Upper lobe of right lung (tissue), 1 donor: Measurements from ENCODE around the gene HIRIP3. TPM values are rescaled to one million over a fixed set of nuclear protein-coding genes. Genes with fewer than 3 reads are reported as not detected.

Source experiments
- ATAC-seq: fragments of 200-7000 bp; cut with Tn5 transposase; one replicate; pipeline ENCODE4 v1.9.1; 2020; ENCODE audit warnings: mild to moderate bottlenecking, moderate library complexity
- DNase-seq: peaks from one replicate; pipeline ENCODE4 v3.0.0-alpha.2; 2020
- H3K27ac ChIP-seq: fragments of 200-600 bp; one replicate; pipeline ENCODE4 v1.8.0; 2022
- H3K27me3 ChIP-seq: fragments of 200-600 bp; one replicate; pipeline ENCODE4 v1.8.0; 2022; ENCODE audit warnings: mild to moderate bottlenecking
- H3K36me3 ChIP-seq: fragments of 200-600 bp; one replicate; pipeline ENCODE4 v1.8.0; 2022
- H3K4me1 ChIP-seq: fragments of 200-600 bp; one replicate; pipeline ENCODE4 v1.8.0; 2022
- H3K4me3 ChIP-seq: fragments of 200-600 bp; one replicate; pipeline ENCODE4 v1.8.0; 2022; ENCODE audit warnings: mild to moderate bottlenecking
- H3K9me3 ChIP-seq: fragments of 200-600 bp; one replicate; pipeline ENCODE4 v1.8.0; 2022
- CTCF ChIP-seq: fragments of 200-600 bp; IDR thresholded peaks from one replicate; pipeline ENCODE4 v1.8.0; 2022; ENCODE audit warnings: antibody characterized with exemption
- intact Hi-C: fragments of 100-400 bp; cut with DNase I; formaldehyde crosslinking; loops from one replicate; pipeline ENCODE4 v1.11.0; 2022
- total RNA-seq: library from RNA; stranded (reverse); fragmentation: NEBNext Ultra II Directional; extraction: Animal tissue kit (Norgen Biotek cat#: 25700); gene quantifications from one replicate; pipeline ENCODE4 v1.2.1, GENCODE V29; 2021
- donor health status: DM: no; HTN: yes; CAD: no; lungs with severe emphysema.

HIRIP3 gene
- total RNA-seq, 1 donor from 2014 or later, result 20.3 TPM

DNA sequence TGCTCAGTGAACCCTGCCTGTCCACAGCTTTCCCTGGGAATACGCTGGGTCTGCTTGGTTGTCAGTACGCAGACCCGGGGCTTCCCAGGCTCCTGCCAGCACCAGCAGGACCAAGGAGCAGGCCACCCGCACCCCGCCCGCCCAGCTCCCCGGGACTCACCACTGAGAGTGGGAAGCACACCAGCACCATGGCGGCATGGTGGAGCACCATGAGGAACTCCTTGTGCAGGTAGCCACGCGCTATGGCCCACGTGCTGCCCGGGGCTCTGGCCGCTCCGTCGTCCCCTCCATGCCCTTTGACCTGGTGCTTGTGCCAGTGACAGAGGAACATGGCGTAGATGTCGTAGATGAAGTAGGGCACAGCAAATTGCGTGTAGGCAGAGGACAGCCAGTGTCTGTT is 31.0 kb upstream of the HIRIP3 start:
- peaks cover 47% of the 10 kb centered on the region for H3K27me3 ChIP-seq
- no peak overlapping the region for H3K4me3 ChIP-seq
- intact Hi-C loops, result no loop called here
- no peaks in the 10 kb centered on the region for H3K36me3 ChIP-seq
- no peak overlapping the region for H3K27ac ChIP-seq
- no peak for DNase-seq
- no peak for TF ChIP-seq CTCF
- no peaks in the 10 kb centered on the region for H3K9me3 ChIP-seq
- peaks cover 5% of the 10 kb centered on the region for H3K4me1 ChIP-seq
- ATAC-seq, result no peak

DNA sequence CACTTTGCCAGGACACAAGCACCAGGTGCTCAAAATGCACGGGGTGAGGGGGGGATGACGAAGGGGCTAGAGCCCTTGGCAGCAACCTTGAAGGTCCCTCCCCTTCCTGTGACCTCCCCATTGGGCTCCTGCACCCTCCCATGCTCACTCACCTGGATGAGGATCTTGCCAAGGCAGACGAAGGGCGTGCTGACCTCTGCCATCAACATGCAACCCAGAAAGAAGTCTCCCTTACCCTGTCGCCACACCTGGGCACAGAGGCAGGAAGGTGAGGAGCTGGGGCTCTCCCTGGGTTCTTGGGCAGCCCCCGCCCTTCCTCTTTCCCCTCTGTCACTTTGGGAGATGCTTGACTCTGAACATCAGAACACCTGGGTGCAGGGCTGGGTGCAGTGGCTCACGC is 30.2 kb upstream of the HIRIP3 start:
- ATAC-seq (no peak), DNase-seq (no peak)
- TF ChIP-seq CTCF, result no peak
- intact Hi-C loops, result no loop called here
- Histone ChIP-seq H3K4me3 (no peak overlapping the region), H3K36me3 (no peaks in the 10 kb centered on the region), H3K27ac (no peak overlapping the region), H3K4me1 (no peaks in the 10 kb centered on the region), H3K9me3 (no peaks in the 10 kb centered on the region), H3K27me3 (peaks cover 38% of the 10 kb centered on the region)

- Histone ChIP-seq H3K27ac (no peak overlapping the region), H3K9me3 (no peaks in the 10 kb centered on the region), H3K27me3 (peaks cover 36% of the 10 kb centered on the region), H3K4me1 (no peaks in the 10 kb centered on the region), H3K4me3 (no peak overlapping the region), H3K36me3 (no peaks in the 10 kb centered on the region)
- DNase-seq (no peak), ATAC-seq (no peak)
- intact Hi-C loops, result no loop called here
- no peak for TF ChIP-seq CTCF
Observed at GRCh38 chr16:30025156-30025555, 29.7 kb upstream of the HIRIP3 start.

DNA sequence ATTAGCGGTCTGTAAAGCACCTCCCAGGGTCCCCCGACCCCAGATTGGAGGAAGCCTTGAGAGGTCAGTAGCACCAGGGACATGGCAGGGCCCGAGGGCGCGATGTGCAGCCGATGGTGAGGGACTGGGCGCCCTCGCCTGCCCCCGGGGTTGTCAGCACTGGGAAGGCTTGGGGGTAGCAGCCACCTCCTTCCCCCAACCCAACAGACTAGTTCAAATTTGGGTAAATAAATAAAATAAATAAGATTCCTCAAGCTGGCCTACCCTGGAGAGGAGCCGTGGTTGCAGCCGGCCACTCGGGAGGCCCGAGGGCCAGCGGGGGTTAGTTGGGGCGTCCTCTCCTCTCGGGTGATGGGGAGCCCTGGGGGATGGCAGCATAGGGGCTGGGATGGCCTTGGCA is 29.0 kb upstream of the HIRIP3 start:
- intact Hi-C loops, result no loop called here

GRCh38 chr16:30023586-30023985 is 28.2 kb upstream of the HIRIP3 start:
- Histone ChIP-seq H3K4me3 (no peak overlapping the region), H3K4me1 (no peaks in the 10 kb centered on the region), H3K27ac (no peak overlapping the region), H3K36me3 (no peaks in the 10 kb centered on the region), H3K27me3 (peaks cover 20% of the 10 kb centered on the region), H3K9me3 (no peaks in the 10 kb centered on the region)
- no peak for DNase-seq
- intact Hi-C loops, result no loop called here
- TF ChIP-seq CTCF, result no peak
- ATAC-seq, result no peak

More for the DNA sequence above, 29.0 kb upstream of the HIRIP3 start:
- Histone ChIP-seq H3K27me3 (peaks cover 29% of the 10 kb centered on the region), H3K4me3 (no peak overlapping the region), H3K4me1 (no peaks in the 10 kb centered on the region), H3K9me3 (no peaks in the 10 kb centered on the region), H3K36me3 (no peaks in the 10 kb centered on the region), H3K27ac (no peak overlapping the region)
- DNase-seq (no peak), ATAC-seq (no peak)
- TF ChIP-seq CTCF, result no peak

- intact Hi-C loops, result no loop called here
- Histone ChIP-seq H3K36me3 (no peaks in the 10 kb centered on the region), H3K4me3 (no peak within 1 kb of the TSS), H3K4me1 (no peaks in the 10 kb centered on the region), H3K9me3 (no peaks in the 10 kb centered on the region), H3K27ac (no peak within 1 kb of the TSS), H3K27me3 (peaks cover 18% of the 10 kb centered on the region)
- DNase-seq (no peak), ATAC-seq (no peak)
- no peak for TF ChIP-seq CTCF
Observed at GRCh38 chr16:30022887-30023286, 27.5 kb upstream of the HIRIP3 start, which contains the start of gene C16orf92. Gene C16orf92, plus strand, starts transcription at chr16:30023198. Its CDS starts 143 bp downstream, at chr16:30023341.
